Measurements from ENCODE around the gene GPALPP1.

DNA sequence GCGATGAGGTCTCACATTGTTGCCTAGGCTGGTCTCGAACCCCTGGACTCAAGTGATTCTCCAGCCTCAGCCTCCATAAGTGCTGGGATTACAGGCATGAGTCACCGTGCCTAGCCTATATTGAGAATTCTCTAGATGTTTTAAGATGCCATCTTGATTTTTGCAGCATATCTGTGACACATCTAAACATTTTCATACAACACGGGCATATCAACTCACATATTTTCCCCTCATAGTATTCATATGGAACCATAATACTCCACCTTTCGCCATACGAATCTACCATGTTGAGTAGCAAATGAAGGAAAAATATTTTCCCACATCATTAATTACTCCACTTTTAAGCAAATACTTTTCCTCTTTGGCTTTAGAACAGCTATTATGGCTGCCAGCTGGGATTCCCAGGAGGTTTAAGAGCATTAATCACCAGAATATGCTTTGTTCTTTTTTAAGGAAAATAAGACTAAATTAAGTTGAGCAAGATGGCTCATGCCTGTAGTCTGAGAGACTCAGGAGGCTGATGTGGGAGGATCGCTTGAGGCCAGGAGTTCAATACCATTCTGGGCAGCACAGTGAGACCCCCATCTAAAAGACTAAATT lies 74.0 kb downstream of the GPALPP1 start:
- TF ChIP-seq, protein P1, sequence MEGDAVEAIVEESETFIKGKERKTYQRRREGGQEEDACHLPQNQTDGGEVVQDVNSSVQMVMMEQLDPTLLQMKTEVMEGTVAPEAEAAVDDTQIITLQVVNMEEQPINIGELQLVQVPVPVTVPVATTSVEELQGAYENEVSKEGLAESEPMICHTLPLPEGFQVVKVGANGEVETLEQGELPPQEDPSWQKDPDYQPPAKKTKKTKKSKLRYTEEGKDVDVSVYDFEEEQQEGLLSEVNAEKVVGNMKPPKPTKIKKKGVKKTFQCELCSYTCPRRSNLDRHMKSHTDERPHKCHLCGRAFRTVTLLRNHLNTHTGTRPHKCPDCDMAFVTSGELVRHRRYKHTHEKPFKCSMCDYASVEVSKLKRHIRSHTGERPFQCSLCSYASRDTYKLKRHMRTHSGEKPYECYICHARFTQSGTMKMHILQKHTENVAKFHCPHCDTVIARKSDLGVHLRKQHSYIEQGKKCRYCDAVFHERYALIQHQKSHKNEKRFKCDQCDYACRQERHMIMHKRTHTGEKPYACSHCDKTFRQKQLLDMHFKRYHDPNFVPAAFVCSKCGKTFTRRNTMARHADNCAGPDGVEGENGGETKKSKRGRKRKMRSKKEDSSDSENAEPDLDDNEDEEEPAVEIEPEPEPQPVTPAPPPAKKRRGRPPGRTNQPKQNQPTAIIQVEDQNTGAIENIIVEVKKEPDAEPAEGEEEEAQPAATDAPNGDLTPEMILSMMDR (IDR thresholded peaks at IDR 0.05) = no peak
- no peak for TF ChIP-seq POLR2A (IDR thresholded peaks at IDR 0.05)
